NCI-H2029 (cell line): ENCODE results near the gene ZNF516.

Source experiments
- DNase-seq: peaks from one replicate; lab custom pipeline; 2025; lab: John Stamatoyannopoulos, UW

The ZNF516 gene

GRCh38 chr18:76421685-76422078 lies 73.4 kb downstream of the ZNF516 start:
- no peak for DNase-seq

- DNase-seq: no peak
Observed at GRCh38 chr18:76420898-76421684, 74.0 kb downstream of the ZNF516 start.

GRCh38 chr18:76419811-76420210 lies 75.2 kb downstream of the ZNF516 start:
- no peak for DNase-seq

GRCh38 chr18:76416911-76417310 lies 78.1 kb downstream of the ZNF516 start:
- DNase-seq: no peak

- DNase-seq: no peak
Observed at GRCh38 chr18:76414936-76415621, 80.0 kb downstream of the ZNF516 start.

- no peak for DNase-seq
Observed at GRCh38 chr18:76412818-76413565, 82.0 kb downstream of the ZNF516 start.

- no peak for DNase-seq
Observed at GRCh38 chr18:76412010-76412817, 82.8 kb downstream of the ZNF516 start.

- DNase-seq: no peak
Observed at GRCh38 chr18:76410660-76411417, 84.2 kb downstream of the ZNF516 start.

- DNase-seq: no peak
Observed at GRCh38 chr18:76410033-76410432, 85.0 kb downstream of the ZNF516 start.

GRCh38 chr18:76408480-76409067 lies 86.5 kb downstream of the ZNF516 start:
- no peak for DNase-seq

GRCh38 chr18:76407681-76408080 lies 87.4 kb downstream of the ZNF516 start:
- DNase-seq: no peak

GRCh38 chr18:76406791-76407190 lies 88.3 kb downstream of the ZNF516 start:
- no peak for DNase-seq

- DNase-seq: peak; percentile 13
Observed at GRCh38 chr18:76405681-76406356, 89.2 kb downstream of the ZNF516 start.

- no peak for DNase-seq
Observed at GRCh38 chr18:76405280-76405679, 89.8 kb downstream of the ZNF516 start.

- DNase-seq: no peak
Observed at GRCh38 chr18:76404345-76404831, 90.7 kb downstream of the ZNF516 start.

GRCh38 chr18:76402026-76402990 lies 92.7 kb downstream of the ZNF516 start:
- no peak for DNase-seq

- no peak for DNase-seq
Observed at GRCh38 chr18:76401498-76401897, 93.5 kb downstream of the ZNF516 start.

- no peak for DNase-seq
Observed at GRCh38 chr18:76399613-76400391, 95.2 kb downstream of the ZNF516 start.
